GM19463 (cell line): ENCODE results near the gene CPVL.
"Not testable (repeated sequence)": the region's sequence is repeated elsewhere in the genome, so short reads cannot be mapped to it uniquely, and the experiment has no call there.

ENCODE experiments used
- ATAC-seq: cut with Tn5 transposase; IDR thresholded peaks from one replicate; pipeline ENCODE4 v1.9.1; 2021; ENCODE audit warnings: mild to moderate bottlenecking, moderate library complexity; ENCODE audit not compliant: unreplicated experiment

Gene CPVL

GRCh38 chr7:29120955-29121354 is 25.4 kb downstream of the CPVL start:
- ATAC-seq = no peak

DNA sequence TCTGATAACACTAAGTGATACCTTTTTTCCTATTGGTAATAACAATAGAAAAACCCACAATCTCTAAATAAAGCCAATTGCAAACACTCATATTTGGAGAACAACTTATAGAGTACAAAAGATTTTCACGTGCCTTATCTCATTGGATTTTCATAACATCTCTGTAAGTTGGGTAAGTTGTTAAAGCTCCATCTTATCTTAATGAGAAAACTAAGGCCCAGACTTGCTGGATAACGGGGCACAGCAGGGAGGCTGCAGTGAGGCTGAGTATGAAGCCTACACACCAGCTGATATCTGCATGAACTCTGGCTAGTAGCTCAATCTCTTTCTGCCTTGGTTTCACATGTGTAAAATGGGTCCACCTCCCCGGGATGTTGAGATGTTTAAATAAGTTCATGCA is 26.8 kb downstream of the CPVL start:
- ATAC-seq = no peak

DNA sequence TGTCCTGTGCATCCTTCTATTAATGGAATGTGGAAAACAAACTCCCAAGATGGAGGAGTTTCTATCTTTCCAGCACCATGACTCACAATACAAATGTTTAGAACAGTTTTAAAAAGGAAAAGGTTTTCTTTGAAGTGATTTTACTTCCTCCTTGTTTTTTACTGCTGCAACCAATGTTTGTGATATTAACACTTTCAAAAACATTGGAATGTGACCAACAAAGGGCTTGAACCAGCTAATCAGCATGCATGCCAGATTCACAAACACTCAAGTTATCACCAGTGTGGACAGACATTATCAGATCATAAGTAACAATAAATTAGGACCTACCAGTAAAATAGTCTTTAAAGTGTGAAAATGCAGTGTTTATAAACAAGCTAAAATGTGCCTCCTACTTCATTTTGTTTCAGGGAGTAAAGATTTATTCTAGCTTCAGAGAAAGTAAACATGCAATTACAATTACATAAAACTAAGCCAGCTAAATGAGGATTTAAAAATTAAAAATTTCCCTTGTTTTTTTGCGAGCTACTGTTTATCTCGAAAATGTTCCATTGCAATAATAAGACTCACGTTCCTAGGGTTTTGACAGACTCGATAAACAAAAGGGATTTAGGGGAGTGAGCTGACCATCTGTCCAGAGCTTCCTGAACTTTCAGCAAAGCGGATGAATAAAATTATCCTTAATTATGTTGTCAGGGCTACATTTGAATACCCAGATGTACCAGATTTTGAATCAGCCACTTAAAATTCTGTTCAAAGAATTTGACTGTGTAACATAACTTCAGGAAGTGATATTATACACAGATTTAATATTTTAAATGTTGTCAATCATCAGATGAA is 29.8 kb downstream of the CPVL start:
- ATAC-seq = no peak

DNA sequence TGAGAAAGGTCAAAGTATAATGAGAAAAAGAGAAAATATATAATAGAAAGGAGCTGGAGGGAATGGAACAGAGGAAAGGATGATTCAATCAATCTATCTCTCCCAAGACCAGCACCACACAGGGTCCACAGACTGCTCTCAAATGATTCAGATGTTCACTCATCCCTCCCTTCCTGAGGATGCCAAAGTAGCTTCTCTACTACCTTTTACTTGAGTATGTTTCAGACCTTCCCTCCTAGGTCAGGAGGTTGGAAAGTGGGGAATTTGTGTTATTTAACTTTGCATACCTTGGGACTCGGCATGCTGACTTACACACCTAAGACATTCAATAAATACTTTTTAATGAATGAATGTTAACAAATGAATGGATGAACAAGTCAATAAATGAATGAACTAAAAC is 30.6 kb downstream of the CPVL start:
- ATAC-seq = no peak

DNA sequence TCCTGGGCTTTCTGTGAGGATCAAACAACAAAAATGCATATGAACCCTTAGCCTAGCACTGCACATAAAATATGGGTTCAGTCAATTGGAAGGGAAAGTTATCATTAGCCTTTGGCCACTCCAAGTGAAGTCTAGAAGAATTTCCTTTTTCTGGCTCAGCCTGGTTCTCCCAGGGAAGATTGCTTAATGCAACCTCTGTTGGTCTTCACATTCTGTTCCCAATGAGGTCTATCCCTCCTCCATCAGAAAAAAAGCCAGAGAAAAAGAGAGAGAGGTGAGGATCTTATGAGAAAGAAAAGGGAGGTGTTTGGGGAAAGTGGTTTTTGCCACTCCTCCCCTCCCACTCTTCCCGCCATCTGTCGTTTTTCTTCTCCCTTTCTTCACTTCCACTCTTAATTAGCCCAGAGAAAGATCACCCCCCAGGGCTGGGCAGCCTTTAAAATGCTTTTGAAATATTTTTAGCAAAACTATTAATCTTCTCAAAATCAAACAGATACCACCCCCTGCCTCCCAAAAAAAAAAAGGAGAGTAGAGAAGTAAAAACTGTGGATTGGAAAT is 31.1 kb downstream of the CPVL start:
- ATAC-seq = no peak

GRCh38 chr7:29114266-29114665 is 32.1 kb downstream of the CPVL start:
- not testable (repeated sequence) for ATAC-seq

DNA sequence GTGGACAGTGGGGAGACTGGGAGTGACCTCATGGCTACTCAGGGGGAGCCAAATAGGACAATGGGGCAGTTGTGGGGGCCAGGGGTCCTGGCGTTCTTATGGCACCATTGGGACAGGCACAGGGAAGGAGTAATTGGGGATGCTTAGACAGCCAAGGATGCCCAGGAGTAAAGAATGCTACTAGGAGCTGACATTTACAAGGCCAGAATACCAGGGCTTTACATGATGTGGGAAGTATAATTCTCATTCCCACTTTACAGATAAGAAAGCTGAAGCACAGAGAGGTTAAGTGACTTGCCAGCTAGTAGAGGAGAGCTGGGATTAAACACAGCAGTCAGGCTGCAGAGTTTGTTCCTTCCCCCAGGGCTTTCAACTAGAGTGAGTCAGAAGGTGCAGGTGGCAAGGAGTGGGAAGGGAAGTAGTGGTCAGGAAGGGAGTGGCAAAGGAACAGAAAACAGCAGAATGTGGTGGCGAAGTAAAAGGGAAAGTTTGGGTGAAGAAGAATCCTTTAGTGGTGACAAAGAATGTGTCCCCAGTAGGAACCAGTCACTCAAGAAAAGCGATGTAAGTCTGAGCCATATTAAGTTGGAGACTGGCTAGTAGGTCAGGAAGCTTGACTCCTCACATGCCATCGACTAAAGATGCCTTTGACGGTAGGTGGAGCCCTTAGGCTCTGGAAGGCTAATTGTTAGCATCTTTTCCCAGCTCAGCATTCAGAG is 32.8 kb downstream of the CPVL start:
- no peak for ATAC-seq

DNA sequence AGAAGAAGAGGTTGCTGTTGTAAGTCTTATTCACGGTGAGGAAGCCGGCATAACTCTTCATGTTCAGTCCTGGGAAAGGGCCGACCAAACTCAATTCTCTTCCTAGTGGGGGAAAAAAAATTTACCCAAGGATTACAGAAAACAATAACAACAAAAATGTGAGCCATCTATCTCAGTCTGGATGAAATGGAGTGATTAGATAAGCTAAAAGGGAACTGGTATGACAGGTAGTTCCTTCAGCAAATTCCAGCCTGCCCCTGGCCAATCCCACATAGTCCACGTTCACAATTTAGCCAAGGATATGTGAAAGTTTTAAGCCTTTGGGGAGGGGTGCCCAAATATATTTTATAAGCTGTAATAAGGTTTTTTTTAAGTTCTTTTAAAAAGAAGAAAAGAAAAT is 33.6 kb downstream of the CPVL start:
- ATAC-seq = no peak

DNA sequence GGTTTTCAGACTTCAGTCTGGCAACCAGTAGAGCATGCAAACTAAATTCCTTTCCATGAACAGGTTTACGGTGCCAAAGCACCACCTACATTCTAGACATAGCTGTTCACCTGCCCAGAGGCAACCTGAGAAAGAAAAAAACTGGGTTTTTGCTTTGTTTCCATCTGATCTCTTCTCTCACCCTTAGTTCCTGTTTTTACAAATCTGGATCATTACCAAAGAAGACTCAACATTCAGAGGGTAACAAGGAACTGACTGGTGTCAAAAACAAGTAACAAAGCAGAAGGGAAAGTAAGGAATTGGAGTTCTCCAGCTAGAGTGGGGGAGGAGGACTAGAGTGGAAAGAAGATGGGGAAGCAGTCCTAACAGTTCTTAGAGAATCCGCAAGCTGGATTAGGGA is 36.4 kb downstream of the CPVL start:
- no peak for ATAC-seq

DNA sequence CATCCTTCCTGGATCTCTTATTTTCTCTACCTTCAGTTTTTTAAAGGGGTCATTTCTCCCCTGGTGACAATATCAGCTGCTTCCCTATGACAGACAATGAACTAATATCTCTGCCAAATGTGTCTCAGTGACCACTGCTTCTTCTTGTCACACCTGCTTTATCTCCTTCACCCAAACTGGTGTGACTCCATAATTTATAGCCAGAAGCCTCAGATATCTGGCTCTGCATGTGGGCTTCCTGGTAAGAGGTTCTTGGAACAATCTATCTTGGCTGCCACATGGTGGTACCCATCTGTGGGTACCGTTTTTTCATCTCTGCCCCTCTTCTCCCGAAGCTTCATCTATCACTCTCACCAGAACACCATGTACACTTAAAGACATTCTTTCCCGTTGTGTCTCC is 37.0 kb downstream of the CPVL start:
- ATAC-seq = no peak

GRCh38 chr7:29107056-29107455 is 39.3 kb downstream of the CPVL start:
- ATAC-seq = no peak

DNA sequence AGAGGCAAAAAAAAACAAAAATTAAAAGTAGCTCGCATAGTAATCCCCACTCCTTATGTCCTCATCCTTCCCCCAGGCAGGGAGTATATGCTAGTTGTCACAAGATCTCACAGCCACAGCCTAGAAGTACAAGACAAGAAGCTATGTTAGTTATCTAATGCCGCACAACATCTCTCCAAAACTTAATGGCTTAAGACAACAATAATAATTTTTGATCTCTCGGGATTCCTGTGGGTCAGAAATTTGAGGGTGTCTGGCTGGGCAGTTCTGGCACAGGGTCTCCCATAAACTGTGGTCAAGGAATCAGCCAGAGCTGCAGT is 39.7 kb downstream of the CPVL start:
- no peak for ATAC-seq

- no peak for ATAC-seq
These were observed 40.3 kb downstream of the CPVL start for GRCh38 chr7:29105752-29106668.

- no peak for ATAC-seq
These were observed 41.1 kb downstream of the CPVL start for GRCh38 chr7:29105191-29105590.

GRCh38 chr7:29102558-29103151 is 43.7 kb downstream of the CPVL start:
- no peak for ATAC-seq

DNA sequence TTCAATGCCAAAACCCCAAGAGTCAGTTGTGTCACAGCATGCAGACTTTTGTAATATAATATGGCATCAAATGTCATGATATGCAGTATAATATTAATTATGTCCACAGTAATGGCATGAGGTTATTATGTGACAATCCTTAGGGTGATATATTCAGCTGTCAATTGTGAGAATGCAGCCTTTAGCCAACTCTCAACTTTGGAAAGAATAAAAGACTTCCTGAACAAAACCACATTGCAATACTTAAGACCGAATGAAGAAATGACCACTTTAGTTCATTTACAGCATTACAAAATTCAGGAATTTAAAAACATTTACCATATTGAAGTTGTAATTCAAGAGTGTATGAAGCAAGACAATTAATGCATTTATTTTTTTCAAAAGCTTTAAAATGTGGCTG is 45.4 kb downstream of the CPVL start:
- no peak for ATAC-seq

GRCh38 chr7:29099896-29100847 is 46.2 kb downstream of the CPVL start:
- no peak for ATAC-seq

- no peak for ATAC-seq
These were observed 49.9 kb downstream of the CPVL start for GRCh38 chr7:29096446-29096730.

- no peak for ATAC-seq
These were observed 50.5 kb downstream of the CPVL start for GRCh38 chr7:29095631-29096445.
